T-helper 1 cell treated with Interleukin-12 subunit alpha and Interleukin-12 subunit beta and Interleukin-4 antibody, amounts not matched to agents 30 μg/mL and 1 μg/mL, for 36 hours (primary cell): Measurements from ENCODE around the gene IFT27.
A peak's percentile ranks its signal among the peaks of the same experiment; 100 is the strongest.

Source experiments
- H3K27ac Mint-ChIP-seq: one replicate; pipeline ENCODE4 v1.8.0; 2021; ENCODE audit warnings: mild to moderate bottlenecking, mixed read lengths
- H3K27me3 Mint-ChIP-seq: one replicate; pipeline ENCODE4 v1.8.0; 2021; ENCODE audit warnings: low read depth, mixed read lengths
- H3K36me3 Mint-ChIP-seq: one replicate; pipeline ENCODE4 v1.8.0; 2021; ENCODE audit warnings: low read depth, mixed read lengths
- H3K4me1 Mint-ChIP-seq: one replicate; pipeline ENCODE4 v1.8.0; 2021; ENCODE audit warnings: low read depth, mixed read lengths
- H3K4me3 Mint-ChIP-seq: one replicate; pipeline ENCODE4 v1.8.0; 2021; ENCODE audit warnings: mild to moderate bottlenecking, moderate library complexity, mixed read lengths
- H3K9me3 Mint-ChIP-seq: one replicate; pipeline ENCODE4 v1.8.0; 2021; ENCODE audit warnings: mixed read lengths

The IFT27 gene, protein sequence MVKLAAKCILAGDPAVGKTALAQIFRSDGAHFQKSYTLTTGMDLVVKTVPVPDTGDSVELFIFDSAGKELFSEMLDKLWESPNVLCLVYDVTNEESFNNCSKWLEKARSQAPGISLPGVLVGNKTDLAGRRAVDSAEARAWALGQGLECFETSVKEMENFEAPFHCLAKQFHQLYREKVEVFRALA

DNA sequence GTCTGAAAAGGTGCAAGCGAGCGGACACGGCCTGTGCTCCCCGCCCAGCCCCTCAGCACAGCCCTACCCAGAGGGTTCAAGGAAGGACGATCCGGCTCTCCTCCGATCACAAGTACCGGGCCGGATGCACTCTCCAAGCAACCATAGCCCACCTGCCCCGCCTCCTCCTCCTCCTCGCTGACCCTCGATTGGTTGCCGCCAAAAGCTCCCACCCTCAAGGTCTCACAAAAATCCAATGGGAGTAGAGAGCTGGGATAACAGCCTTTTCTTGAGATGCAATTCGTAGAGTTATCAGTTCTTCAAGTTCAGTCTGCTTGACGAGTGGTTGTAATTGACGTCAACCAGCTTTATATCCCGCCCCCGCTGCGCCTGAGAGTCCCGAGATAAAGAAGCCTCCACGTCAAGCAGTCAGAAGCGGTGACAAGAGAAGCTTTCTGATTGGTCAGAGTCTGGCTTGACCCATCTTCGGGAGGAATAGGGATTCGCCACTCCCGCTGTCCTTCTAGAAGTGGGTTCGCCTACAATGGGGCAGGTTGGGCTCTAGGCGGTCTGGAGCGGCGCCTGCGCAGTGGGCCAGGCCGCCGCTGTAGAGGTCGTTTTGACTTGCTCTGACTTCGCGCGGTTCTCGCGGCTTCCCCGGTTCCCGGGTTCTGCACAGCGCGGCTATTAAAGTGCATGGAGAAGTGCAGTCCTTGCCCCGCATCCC is at the start of gene IFT27:
Gene IFT27, minus strand, starts transcription at position 156 of the 706 bp plus-strand sequence. CDS start 412 bp downstream, outside the sequence.
- no peaks in the 10 kb centered on the region for H3K36me3 Mint-ChIP-seq
- peak within 1 kb of the TSS; percentile 92 for H3K4me3 Mint-ChIP-seq
- H3K27ac Mint-ChIP-seq: peak within 1 kb of the TSS; percentile 89
- H3K9me3 Mint-ChIP-seq: no peaks in the 10 kb centered on the region
- H3K27me3 Mint-ChIP-seq: no peaks in the 10 kb centered on the region
- peaks cover 28% of the 10 kb centered on the region for H3K4me1 Mint-ChIP-seq

DNA sequence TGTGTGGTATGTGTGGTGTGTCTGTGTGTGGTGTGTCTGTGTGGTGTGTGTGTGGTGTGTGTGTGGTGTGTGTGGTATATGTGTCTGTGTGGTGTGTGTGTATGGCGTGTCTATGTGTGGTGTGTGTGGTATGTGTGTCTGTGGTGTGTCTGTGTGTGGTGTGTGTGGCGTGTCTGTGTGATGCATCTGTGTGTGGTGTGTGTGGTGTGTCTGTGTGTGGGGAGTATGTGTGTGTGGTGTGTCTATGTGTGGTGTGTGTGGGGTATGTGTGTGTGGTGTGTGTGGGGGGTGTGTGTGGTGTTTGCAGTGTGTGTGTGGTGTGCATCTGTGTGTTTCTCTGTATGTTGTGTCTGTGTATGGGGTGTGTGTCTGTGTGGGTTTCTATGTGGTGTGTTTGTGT is 48.7 kb upstream of the IFT27 start:
- Mint-ChIP-seq H3K36me3 (no peaks in the 10 kb centered on the region), H3K27ac (no peak overlapping the region)

DNA sequence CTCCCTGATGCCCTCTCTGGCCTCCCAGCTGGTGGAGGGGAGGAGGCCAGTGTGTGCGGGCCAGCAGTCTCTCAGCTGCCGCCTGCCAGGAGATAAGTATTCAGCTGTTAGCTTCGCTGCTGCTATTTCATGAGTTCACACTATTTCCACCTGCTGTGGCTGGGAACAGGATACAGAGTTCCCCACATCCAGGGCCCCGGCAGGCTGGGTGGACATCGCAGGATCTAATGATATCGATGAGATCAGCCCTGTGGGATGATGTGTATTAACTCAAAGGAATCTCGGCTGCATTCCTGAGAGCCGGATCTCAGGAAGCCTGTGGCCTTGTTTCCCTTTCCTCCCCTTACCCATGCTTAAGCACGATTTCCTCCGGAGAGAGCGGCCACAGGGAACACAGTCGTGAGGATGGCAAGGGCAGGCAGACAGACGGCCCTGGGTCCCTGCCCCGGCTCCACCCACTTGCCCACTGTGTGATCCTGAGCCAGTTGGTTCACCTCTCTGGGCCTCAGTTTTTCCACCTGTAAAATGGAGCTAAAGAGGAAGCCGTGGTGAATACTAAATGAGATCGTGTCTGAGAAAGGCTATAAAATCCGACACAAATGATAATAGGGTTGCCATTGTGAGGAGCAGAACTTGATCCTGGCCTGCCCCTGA is 47.4 kb upstream of the IFT27 start:
- Mint-ChIP-seq H3K4me3 (no peak overlapping the region), H3K36me3 (no peaks in the 10 kb centered on the region), H3K4me1 (no peaks in the 10 kb centered on the region), H3K27me3 (peaks cover 31% of the 10 kb centered on the region), H3K9me3 (no peaks in the 10 kb centered on the region), H3K27ac (no peak overlapping the region)

More for the DNA sequence above, 48.7 kb upstream of the IFT27 start:
- Mint-ChIP-seq H3K27me3 (peaks cover 21% of the 10 kb centered on the region), H3K9me3 (no peaks in the 10 kb centered on the region), H3K4me3 (no peak overlapping the region), H3K4me1 (peaks cover 6% of the 10 kb centered on the region)

DNA sequence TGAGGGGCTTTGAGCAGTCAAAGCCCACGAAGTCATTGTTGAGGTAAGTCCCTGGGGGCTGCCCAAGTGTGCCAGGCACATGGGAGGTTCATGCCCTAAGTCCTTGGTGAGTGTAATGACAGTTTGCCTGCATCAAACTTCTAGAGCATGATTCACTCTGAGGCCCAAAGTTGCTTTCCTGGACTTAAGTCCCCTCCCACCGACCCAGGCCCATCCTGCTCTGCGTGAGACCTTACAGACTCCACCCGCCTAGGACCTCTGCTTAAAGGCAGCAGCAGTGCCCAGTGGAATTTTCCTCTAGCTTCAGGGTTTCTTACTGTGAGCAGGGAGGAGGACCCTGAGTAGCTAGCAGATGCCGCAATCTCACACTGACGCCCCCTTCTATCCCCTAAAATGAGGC is 46.7 kb upstream of the IFT27 start:
- Mint-ChIP-seq H3K4me3 (no peak overlapping the region), H3K9me3 (no peaks in the 10 kb centered on the region), H3K27ac (no peak overlapping the region), H3K4me1 (peaks cover 2% of the 10 kb centered on the region), H3K27me3 (peaks cover 38% of the 10 kb centered on the region), H3K36me3 (peaks cover 3% of the 10 kb centered on the region)

DNA sequence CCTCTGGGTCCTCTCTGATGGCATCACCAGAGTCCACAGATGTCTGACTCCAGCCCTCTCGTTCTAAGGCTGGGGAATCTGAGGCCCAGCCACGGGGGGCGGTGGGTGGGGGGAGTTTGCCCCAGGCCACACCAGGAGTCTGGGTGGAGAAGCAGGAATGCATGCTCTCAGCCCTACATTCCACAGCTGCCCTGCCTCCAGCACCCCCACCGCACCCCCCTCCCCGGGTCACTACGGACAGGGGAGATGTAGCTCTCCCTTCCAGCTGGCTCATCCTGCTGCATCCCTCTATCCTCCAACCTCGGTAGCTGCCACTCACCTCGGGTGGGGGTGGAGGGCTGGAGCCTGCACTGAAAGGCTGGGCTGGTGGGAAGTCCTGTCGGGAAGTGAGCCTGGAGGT is 43.2 kb upstream of the IFT27 start:
- H3K4me1 Mint-ChIP-seq: peaks cover 4% of the 10 kb centered on the region
- peaks cover 3% of the 10 kb centered on the region for H3K36me3 Mint-ChIP-seq
- H3K27me3 Mint-ChIP-seq: peaks cover 62% of the 10 kb centered on the region
- no peak overlapping the region for H3K27ac Mint-ChIP-seq
- no peak overlapping the region for H3K4me3 Mint-ChIP-seq
- no peaks in the 10 kb centered on the region for H3K9me3 Mint-ChIP-seq

DNA sequence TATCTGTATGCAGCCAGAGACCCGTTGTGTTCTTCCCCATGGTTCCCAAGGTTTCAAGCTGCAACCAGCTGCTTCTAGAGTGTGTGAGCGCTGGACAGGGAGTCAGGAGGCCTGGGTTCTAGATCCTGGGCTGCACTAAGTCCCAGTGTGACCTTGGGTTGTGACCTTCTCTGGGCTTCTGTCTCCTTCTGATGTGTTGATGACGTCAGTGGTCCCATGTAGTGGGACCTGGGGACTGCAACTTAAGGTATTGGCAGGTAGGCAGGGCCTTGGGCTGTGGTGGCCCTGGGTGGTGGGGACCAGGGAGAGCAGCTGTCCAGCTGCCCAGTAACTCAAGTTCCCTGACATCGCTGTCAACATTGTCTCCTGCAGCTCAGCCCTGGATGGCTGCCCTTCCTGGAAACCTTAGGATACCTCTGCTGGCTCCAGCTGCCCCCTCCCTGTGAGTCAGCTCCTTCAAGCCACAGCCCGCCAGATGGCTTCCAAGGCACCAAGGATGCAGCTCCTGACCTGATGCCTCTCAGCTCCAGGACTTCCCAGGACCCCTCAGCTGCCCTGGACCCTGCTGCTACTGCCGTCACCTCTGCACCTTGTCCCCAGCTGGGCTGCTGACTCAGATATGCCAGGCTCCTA is 42.2 kb upstream of the IFT27 start:
- peaks cover 72% of the 10 kb centered on the region for H3K27me3 Mint-ChIP-seq
- peaks cover 4% of the 10 kb centered on the region for H3K4me1 Mint-ChIP-seq
- H3K4me3 Mint-ChIP-seq: no peak overlapping the region
- no peak overlapping the region for H3K27ac Mint-ChIP-seq
- peaks cover 3% of the 10 kb centered on the region for H3K36me3 Mint-ChIP-seq
- H3K9me3 Mint-ChIP-seq: no peaks in the 10 kb centered on the region

DNA sequence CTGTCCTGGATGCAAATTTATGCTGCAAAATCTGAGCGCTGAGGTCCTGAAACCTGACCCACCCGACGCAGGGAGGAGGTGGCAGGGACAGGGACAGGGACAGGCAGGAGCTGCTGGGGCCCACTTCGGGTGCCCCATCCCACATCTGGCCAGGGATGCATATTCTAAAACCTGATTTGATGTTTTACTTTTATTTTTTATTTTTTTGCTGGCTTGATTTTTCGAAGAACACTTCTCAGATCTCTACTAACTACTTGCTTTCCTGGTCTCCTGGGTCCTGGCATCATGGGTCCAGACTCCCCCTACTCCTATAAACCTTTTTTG is 41.6 kb upstream of the IFT27 start:
- Mint-ChIP-seq H3K27me3 (peaks cover 79% of the 10 kb centered on the region), H3K4me3 (peak overlapping the region; percentile 34), H3K36me3 (peaks cover 3% of the 10 kb centered on the region), H3K27ac (no peak overlapping the region), H3K9me3 (no peaks in the 10 kb centered on the region), H3K4me1 (peaks cover 4% of the 10 kb centered on the region)

DNA sequence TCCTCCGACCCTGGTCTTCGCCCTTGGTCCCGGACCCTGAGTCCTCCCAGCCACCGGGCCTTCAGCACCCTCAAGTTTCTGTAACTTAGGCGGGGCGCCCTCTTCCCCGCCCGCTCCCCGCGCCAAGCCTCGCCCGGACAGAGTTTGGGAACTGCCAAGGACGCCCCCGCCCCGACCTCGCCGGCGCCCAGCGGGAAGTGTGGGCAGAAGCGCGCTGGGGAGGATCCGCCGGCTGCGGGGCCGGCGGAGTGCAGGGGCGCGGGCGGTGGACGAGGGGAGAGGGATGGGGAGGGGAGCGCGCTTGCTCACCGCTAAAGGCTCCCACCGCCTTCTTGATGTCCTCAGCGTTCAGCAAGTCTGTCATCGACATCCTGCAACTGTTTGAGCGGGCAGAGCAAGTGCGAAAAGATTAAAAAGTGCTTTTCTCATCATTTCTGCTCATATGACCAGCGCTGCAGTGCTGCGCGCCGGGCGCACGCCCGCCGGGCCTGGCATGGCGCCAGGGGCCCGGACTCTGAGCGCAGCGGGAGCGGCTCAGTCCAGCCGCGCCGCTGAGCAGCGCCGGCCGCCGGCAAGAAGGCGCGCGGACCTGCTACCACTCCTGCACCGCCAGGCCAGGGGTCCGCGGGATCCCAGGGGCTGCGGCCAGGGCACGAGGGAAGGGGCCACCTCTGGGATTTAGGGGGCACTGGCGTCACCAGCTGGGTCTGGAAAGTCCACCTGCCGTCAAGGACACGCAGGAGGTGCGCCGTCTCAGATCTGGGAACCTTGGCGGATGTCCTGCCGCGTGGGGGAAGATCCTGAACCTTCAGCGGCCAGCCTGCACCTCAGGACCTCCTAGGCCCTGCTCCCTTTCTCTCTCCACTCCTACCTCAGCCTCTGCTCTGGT is 41.0 kb upstream of the IFT27 start, which contains the start of gene PVALB:
Gene PVALB, minus strand, starts transcription at position 400 of the 889 bp plus-strand sequence. Its CDS starts 30 bp downstream, at position 370.
- H3K36me3 Mint-ChIP-seq: peaks cover 3% of the 10 kb centered on the region
- H3K9me3 Mint-ChIP-seq: no peaks in the 10 kb centered on the region
- peaks cover 82% of the 10 kb centered on the region for H3K27me3 Mint-ChIP-seq
- peaks cover 4% of the 10 kb centered on the region for H3K4me1 Mint-ChIP-seq
- H3K27ac Mint-ChIP-seq: no peak within 1 kb of the TSS
- H3K4me3 Mint-ChIP-seq: peak within 1 kb of the TSS; percentile 34

DNA sequence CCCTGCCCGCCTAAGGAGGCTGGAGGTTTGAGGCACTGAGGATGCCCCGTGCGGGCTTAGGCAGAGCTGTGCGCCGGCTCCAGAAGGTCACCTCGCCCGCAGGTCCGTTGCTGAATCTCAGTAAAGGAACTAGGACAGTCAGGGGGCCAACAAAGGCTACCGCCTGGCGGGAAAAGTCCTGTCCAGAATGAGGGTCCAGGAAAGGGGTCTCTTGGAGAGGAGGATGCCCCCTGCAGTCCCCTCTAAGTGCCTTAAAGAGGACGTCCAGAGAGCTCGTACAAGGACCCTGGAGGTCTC is 40.4 kb upstream of the IFT27 start:
- peaks cover 82% of the 10 kb centered on the region for H3K27me3 Mint-ChIP-seq
- H3K9me3 Mint-ChIP-seq: no peaks in the 10 kb centered on the region
- H3K4me3 Mint-ChIP-seq: no peak overlapping the region
- peaks cover 3% of the 10 kb centered on the region for H3K36me3 Mint-ChIP-seq
- no peak overlapping the region for H3K27ac Mint-ChIP-seq
- peaks cover 4% of the 10 kb centered on the region for H3K4me1 Mint-ChIP-seq

DNA sequence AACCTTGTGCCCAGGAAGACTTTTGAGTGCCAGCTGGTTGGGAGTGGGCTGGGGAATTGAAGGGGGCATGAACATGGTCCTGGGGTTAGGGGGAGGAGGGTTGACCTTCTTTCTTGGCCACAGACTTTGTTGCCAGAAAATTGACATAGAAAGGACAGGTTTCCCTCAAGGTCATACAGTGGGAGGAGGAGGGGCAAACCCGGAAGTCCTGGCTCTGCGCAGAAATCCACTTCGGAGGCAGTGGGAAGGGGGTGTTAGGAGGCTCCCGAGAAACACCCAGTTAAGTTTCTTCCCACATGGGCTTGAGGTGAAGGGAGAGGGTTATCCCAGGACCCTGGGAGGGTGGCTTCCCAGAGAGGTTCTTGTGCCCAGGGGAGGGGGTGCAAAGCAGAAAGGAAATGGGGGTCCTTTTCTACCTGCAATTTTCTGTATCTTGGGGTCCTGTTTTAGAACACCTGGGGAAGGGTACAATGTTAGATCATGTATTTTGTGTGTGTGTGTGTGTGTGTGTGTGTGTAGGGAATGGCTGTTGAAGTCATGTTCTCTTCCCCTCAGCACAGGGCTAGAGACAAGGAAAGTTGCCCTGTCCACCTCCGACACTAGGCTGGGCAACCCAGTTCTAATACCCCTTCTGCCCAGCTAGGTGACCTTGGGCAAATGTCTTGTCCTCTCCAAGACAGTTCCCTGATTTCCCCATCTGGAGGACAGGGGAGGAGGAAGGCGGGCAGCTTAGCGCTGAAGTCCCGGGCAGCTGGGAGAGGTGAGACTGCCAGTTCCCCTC is 39.8 kb upstream of the IFT27 start:
- Mint-ChIP-seq H3K36me3 (peaks cover 3% of the 10 kb centered on the region), H3K4me3 (no peak overlapping the region), H3K27me3 (peaks cover 78% of the 10 kb centered on the region), H3K27ac (no peak overlapping the region), H3K4me1 (peaks cover 4% of the 10 kb centered on the region), H3K9me3 (no peaks in the 10 kb centered on the region)

DNA sequence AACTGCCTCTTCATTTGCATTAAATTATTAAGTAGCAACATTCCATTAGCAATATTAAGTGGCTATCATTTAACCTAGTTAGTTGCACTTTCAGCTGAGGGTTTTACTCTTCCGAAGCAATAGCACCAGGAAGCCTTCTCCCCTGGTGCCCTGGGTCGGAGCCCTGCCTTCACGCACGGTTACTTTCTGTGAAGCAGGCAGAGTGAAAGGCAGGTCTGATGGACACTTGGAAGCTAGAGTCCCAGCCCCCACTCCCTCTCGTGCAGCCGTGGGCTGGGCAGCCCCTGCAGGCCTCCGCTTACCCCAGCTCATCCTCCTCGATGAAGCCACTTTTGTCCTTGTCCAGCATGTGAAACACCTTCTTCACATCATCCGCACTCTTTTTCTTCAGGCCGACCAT is 38.9 kb upstream of the IFT27 start:
- Mint-ChIP-seq H3K4me3 (no peak overlapping the region), H3K9me3 (no peaks in the 10 kb centered on the region), H3K27me3 (peaks cover 68% of the 10 kb centered on the region), H3K27ac (no peak overlapping the region), H3K36me3 (peaks cover 3% of the 10 kb centered on the region), H3K4me1 (peaks cover 6% of the 10 kb centered on the region)

DNA sequence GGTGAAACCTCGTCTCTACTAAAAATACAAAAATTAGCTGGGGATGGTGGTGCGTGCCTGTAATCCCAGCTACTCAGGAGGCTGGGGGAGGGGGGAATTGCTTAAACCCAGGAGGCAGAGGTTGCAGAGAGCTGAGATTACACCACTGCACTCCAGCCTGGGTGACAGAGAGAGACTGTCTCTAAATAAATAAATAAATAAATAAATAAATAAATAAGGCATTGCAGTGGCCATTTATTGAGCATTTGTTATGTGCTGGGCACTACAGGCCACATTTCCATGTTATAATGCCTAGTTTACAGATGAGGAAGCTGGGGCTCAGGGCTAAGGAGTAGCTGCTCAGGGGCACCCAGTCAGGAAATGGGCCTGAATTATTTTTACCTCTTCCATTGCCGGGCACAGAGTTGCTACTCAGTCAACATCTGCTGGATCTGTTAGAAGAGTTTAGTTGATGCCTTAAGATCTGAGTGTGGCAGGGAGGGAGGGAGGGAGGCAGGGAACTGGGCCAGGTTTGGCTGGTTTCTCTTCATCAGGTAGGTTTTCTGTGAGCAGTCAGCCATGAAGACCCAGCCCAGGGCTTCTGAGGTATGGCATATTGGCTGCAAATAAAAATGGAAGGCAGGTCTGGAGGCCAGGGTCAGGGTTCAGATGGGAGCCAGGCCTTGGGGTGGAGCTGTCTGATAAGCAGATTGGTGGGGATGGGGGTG is 35.3 kb upstream of the IFT27 start:
- H3K4me1 Mint-ChIP-seq: peaks cover 16% of the 10 kb centered on the region
- H3K9me3 Mint-ChIP-seq: no peaks in the 10 kb centered on the region
- peaks cover 41% of the 10 kb centered on the region for H3K27me3 Mint-ChIP-seq
- H3K36me3 Mint-ChIP-seq: no peaks in the 10 kb centered on the region
- H3K4me3 Mint-ChIP-seq: no peak overlapping the region
- no peak overlapping the region for H3K27ac Mint-ChIP-seq

DNA sequence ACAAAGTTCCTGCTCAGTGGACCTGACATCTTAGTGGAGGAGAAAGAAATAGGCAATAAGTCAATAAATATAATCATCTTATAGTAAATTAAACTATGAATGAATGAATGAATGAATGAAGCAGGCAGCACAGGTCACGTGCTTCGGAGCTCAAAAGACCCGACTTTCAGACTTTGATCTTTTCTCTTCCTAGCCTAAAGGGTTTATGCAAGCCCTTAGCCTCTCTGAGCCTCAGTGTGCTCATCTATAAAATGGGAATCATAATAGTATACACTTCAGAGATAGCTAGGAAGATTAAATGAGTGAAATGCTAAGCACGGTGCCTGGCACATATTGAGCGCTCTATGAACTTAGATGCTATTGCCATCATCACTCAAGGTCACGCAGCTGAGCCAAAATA is 33.4 kb upstream of the IFT27 start:
- Mint-ChIP-seq H3K36me3 (no peaks in the 10 kb centered on the region), H3K4me3 (no peak overlapping the region), H3K27ac (no peak overlapping the region), H3K4me1 (peaks cover 16% of the 10 kb centered on the region), H3K27me3 (peaks cover 22% of the 10 kb centered on the region), H3K9me3 (no peaks in the 10 kb centered on the region)
